ENCODE measurements around the gene KIAA1328.

The KIAA1328 gene

GRCh38 chr18:37261246-37261840 is 432.4 kb downstream of the KIAA1328 start:
- H3K4me3 ChIP-seq (ENCODE audit: low read length), result no peak overlapping the region
- DNase-seq (ENCODE audit: low read depth), result no peak
- TF ChIP-seq CTCF (IDR thresholded peaks at IDR 0.05; ENCODE audit: insufficient read depth, low read depth, low read length, missing control alignments), result no peak

GRCh38 chr18:37261988-37262387 is 433.1 kb downstream of the KIAA1328 start:
- no peak for DNase-seq (ENCODE audit: low read depth)
- TF ChIP-seq CTCF (IDR thresholded peaks at IDR 0.05; ENCODE audit: insufficient read depth, low read depth, low read length, missing control alignments), result no peak
- no peak overlapping the region for H3K4me3 ChIP-seq (ENCODE audit: low read length)

- DNase-seq (ENCODE audit: low read depth), result no peak
- no peak for TF ChIP-seq CTCF (IDR thresholded peaks at IDR 0.05; ENCODE audit: insufficient read depth, low read depth, low read length, missing control alignments)
- no peak overlapping the region for H3K4me3 ChIP-seq (ENCODE audit: low read length)
Measured at GRCh38 chr18:37264956-37265355, 436.0 kb downstream of the KIAA1328 start.

GRCh38 chr18:37265382-37265781 is 436.5 kb downstream of the KIAA1328 start:
- H3K4me3 ChIP-seq (ENCODE audit: low read length), result no peak overlapping the region
- no peak for TF ChIP-seq CTCF (IDR thresholded peaks at IDR 0.05; ENCODE audit: insufficient read depth, low read depth, low read length, missing control alignments)
- no peak for DNase-seq (ENCODE audit: low read depth)

GRCh38 chr18:37266290-37266689 is 437.4 kb downstream of the KIAA1328 start:
- DNase-seq (ENCODE audit: low read depth), result no peak
- TF ChIP-seq CTCF (IDR thresholded peaks at IDR 0.05; ENCODE audit: insufficient read depth, low read depth, low read length, missing control alignments), result peak; percentile 9
- H3K4me3 ChIP-seq (ENCODE audit: low read length), result no peak overlapping the region

GRCh38 chr18:37270038-37270665 is 441.2 kb downstream of the KIAA1328 start:
- H3K4me3 ChIP-seq (ENCODE audit: low read length), result no peak overlapping the region
- DNase-seq (ENCODE audit: low read depth), result peak; percentile 66
- no peak for TF ChIP-seq CTCF (IDR thresholded peaks at IDR 0.05; ENCODE audit: insufficient read depth, low read depth, low read length, missing control alignments)

- no peak for TF ChIP-seq CTCF (IDR thresholded peaks at IDR 0.05; ENCODE audit: insufficient read depth, low read depth, low read length, missing control alignments)
- no peak for DNase-seq (ENCODE audit: low read depth)
- no peak overlapping the region for H3K4me3 ChIP-seq (ENCODE audit: low read length)
Measured at GRCh38 chr18:37270666-37271052, 441.7 kb downstream of the KIAA1328 start.
